Uterus (tissue), 2 donors: ENCODE measurements around the gene CLASRP.

Source experiments
- CTCF ChIP-seq, 4 experiments: fragments of 200-600 bp in 2 of 4; fragments of 450-650 bp in 2 of 4; sonication (generic) in 2 of 4; IDR thresholded peaks; one replicate each; pipeline ENCODE4 v1.5.1; 2016 to 2019; ENCODE audit warnings: antibody characterized with exemption in 4 of 4, mild to moderate bottlenecking in 2 of 4, moderate library complexity in 1 of 4
- POLR2A ChIP-seq, 2 donors: fragments of 450-650 bp; IDR thresholded peaks; one replicate each; pipeline ENCODE4 v1.6.1; 2016; ENCODE audit warnings: antibody characterized with exemption in 2 of 2, mild to moderate bottlenecking in 1 of 2, moderate library complexity in 1 of 2

DNA sequence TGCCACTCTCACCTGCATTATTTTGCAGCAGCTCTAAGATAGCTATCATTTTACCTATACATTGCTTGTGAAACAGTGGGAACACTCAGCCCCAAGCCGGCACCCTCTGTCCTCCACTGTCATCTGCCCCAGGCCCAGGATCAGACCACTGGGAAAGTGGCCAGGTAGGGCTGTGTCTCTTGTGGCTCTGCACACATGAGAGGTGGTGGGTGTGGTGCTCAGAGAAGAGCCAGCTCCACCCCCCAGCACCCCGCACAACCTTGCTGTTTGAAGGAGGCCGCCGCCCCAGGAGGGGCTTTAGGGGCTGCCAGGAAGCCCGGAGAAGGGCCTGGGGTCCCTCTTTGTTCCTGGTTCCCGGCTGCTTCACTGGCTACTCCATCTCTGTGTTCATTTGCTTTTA is 80.7 kb downstream of the CLASRP start:
- TF ChIP-seq CTCF (IDR thresholded peaks at IDR 0.05), result no peak
- TF ChIP-seq POLR2A (IDR thresholded peaks at IDR 0.05), result no peak
